ENCODE results near the gene CXCL5. TPM values are rescaled to one million over a fixed set of nuclear protein-coding genes. Genes with fewer than 3 reads are reported as not detected.
"Not testable (repeated sequence)": the region's sequence is repeated elsewhere in the genome, so short reads cannot be mapped to it uniquely, and the experiment has no call there.

The CXCL5 gene
- total and polyA plus RNA-seq, 2 of the 4 experiments (the other 2 are of a cell fraction), result 0.14 TPM; not detected in 1

DNA sequence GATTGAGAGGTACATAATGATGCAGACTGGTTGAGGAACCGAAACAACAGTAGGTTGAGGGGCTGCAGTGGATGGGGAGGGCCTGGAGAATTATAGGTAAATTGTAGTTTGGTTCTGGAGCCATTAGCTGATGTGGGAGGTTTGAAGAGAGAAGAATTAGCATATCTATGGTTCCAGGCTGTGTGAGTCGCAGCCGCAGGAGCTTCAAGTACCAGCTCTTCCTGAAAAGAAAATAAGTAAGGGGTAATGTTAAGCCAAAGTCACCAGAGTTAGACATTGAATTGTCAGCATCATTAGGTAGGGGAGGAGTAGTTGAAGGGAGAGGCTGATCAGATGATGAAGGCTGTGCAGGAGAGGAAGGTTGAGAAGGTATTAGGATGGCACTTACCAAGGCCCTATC, 46.1 kb downstream of the CXCL5 start:
- no TSS peak for BruUV-seq (replicated peaks)
- Histone ChIP-seq H3K9ac (ENCODE audit: low read depth, low read length) (no peak overlapping the region), H2BK20ac (ENCODE audit: low read depth, low read length) (no peak overlapping the region), H3K9me1 (ENCODE audit: insufficient read depth, low read length) (no peaks in the 10 kb centered on the region), H3K79me1 (ENCODE audit: low read depth in 1 of 2, low read length in 2 of 2) (no peaks in the 10 kb centered on the region), H3K23ac (ENCODE audit: low read depth, low read length) (no peak overlapping the region), H2AK5ac (ENCODE audit: low read depth, low read length) (no peak overlapping the region), H3K14ac (replicated peaks; ENCODE audit: low read depth, low read length) (no peak overlapping the region), H2BK15ac (ENCODE audit: low read depth, low read length) (no peak overlapping the region), H2BK5ac (ENCODE audit: low read depth, low read length, poor library complexity, severe bottlenecking) (no peak overlapping the region), H3K4me3 (ENCODE audit: insufficient read depth, low read depth, low read length) (no peak overlapping the region), H4K8ac (ENCODE audit: low read depth in 2 of 2, low read length in 2 of 2) (no peak overlapping the region), H4K20me1 (ENCODE audit: insufficient read depth, low read length) (no peaks in the 10 kb centered on the region), H2AFZ (replicated peaks; ENCODE audit: low read length, poor library complexity) (no peak overlapping the region), H3K4me1 (ENCODE audit: control insufficient read depth, insufficient read depth, low read length) (no peaks in the 10 kb centered on the region), H3K9me3 (ENCODE audit: control insufficient read depth, insufficient read depth, low read length) (no peaks in the 10 kb centered on the region), H3K18ac (ENCODE audit: low read depth, low read length) (no peak overlapping the region), H2AK9ac (replicated peaks; ENCODE audit: low read depth, low read length, poor library complexity) (no peak overlapping the region), H2BK120ac (ENCODE audit: low read depth, low read length) (no peak overlapping the region), H4K91ac (ENCODE audit: insufficient read depth, low read depth, low read length) (no peak overlapping the region), H3K27ac (ENCODE audit: insufficient read depth, low read length) (no peak overlapping the region), H3K4ac (ENCODE audit: low read depth, low read length) (no peak overlapping the region), H4K5ac (ENCODE audit: low read depth, low read length) (no peak overlapping the region), H3K36me3 (ENCODE audit: control insufficient read depth, insufficient read depth, low read length) (no peaks in the 10 kb centered on the region), H3K56ac (ENCODE audit: extremely low read depth, insufficient read depth, low read length) (no peak overlapping the region), H3K27me3 (ENCODE audit: control insufficient read depth, insufficient read depth, low read length) (peaks cover 9% of the 10 kb centered on the region; the same call in 1 of the 2 replicates), H3K4me2 (ENCODE audit: low read depth, low read length) (no peak overlapping the region)
- CTCF ChIA-PET, result no interaction called here
- POLR2A ChIA-PET (ENCODE audit: unreplicated experiment), result no interaction called here
- no peak for DNase-seq
- dilution Hi-C loops (cut with HindIII; ENCODE audit: low sequenced_read_pairs, unreplicated experiment) (no loop called here), in situ Hi-C loops (cut with MboI; ENCODE audit: low sequenced_read_pairs) (no loop called here), intact Hi-C loops (cut with micrococcal nuclease) (no loop called here)
- ATAC-seq (ENCODE audit: low read depth), result no peak
- WGBS, 2 experiments (ENCODE audit: extremely low coverage in 2 of 2, insufficient read length in 1 of 2), result 42% methylated on average over 1 of the region's 3 CpGs; no CpG with 5 or more reads in 1 of the 2 experiments
- TF ChIP-seq BHLHE40 (IDR thresholded peaks at IDR 0.05; ENCODE audit: low read depth, low read length), result no peak
- TF ChIP-seq, protein P1, sequence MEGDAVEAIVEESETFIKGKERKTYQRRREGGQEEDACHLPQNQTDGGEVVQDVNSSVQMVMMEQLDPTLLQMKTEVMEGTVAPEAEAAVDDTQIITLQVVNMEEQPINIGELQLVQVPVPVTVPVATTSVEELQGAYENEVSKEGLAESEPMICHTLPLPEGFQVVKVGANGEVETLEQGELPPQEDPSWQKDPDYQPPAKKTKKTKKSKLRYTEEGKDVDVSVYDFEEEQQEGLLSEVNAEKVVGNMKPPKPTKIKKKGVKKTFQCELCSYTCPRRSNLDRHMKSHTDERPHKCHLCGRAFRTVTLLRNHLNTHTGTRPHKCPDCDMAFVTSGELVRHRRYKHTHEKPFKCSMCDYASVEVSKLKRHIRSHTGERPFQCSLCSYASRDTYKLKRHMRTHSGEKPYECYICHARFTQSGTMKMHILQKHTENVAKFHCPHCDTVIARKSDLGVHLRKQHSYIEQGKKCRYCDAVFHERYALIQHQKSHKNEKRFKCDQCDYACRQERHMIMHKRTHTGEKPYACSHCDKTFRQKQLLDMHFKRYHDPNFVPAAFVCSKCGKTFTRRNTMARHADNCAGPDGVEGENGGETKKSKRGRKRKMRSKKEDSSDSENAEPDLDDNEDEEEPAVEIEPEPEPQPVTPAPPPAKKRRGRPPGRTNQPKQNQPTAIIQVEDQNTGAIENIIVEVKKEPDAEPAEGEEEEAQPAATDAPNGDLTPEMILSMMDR (conservative IDR thresholded peaks at IDR 0.05; ENCODE audit: low read depth, low read length), result no peak
- TF ChIP-seq RCOR1 (IDR thresholded peaks at IDR 0.05; ENCODE audit: insufficient replicate concordance, low read length), result no peak

DNA sequence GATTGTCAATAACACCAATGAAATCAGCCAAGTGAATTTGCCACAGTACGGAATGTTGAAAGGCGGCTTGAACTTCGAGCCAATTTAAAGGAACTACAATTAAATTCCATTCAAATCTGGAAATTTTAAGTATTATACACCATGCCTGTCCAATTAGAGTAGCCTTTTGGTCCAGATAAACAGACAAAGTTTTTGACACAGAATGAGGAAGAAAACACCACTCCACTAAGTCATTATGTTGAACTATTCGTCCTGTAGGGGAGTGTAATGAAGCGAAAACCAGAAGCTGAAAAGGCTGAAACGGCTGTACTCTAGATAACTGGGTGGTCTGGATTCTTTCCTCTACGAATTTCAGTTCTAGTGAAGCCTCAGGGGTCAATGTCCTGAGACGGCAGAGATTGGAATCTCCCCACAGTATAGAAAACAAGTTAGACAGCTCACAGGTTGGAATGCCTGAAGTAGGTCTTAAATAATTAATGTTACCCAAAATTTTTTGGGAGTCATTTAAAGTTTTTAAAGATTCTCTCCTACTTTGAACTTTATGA, 48.0 kb downstream of the CXCL5 start:
- H2AK9ac ChIP-seq (replicated peaks; ENCODE audit: low read depth, low read length, poor library complexity); H3K14ac ChIP-seq (replicated peaks; ENCODE audit: low read depth, low read length); intact Hi-C loops (cut with micrococcal nuclease); H2BK120ac ChIP-seq (ENCODE audit: low read depth, low read length); H2BK15ac ChIP-seq (ENCODE audit: low read depth, low read length); POLR2A ChIA-PET (ENCODE audit: unreplicated experiment); H4K91ac ChIP-seq (ENCODE audit: insufficient read depth, low read depth, low read length); in situ Hi-C loops (cut with MboI; ENCODE audit: low sequenced_read_pairs); H3K36me3 ChIP-seq (ENCODE audit: control insufficient read depth, insufficient read depth, low read length); H4K8ac ChIP-seq (ENCODE audit: low read depth in 2 of 2, low read length in 2 of 2); H3K9me3 ChIP-seq (ENCODE audit: control insufficient read depth, insufficient read depth, low read length); H2AK5ac ChIP-seq (ENCODE audit: low read depth, low read length); ATAC-seq (ENCODE audit: low read depth); H3K9me1 ChIP-seq (ENCODE audit: insufficient read depth, low read length); CTCF ChIA-PET; H3K9ac ChIP-seq (ENCODE audit: low read depth, low read length); H3K4ac ChIP-seq (ENCODE audit: low read depth, low read length); H3K4me1 ChIP-seq (ENCODE audit: control insufficient read depth, insufficient read depth, low read length); H3K56ac ChIP-seq (ENCODE audit: extremely low read depth, insufficient read depth, low read length); H4K20me1 ChIP-seq (ENCODE audit: insufficient read depth, low read length); H4K5ac ChIP-seq (ENCODE audit: low read depth, low read length); H2AFZ ChIP-seq (replicated peaks; ENCODE audit: low read length, poor library complexity); H3K4me2 ChIP-seq (ENCODE audit: low read depth, low read length); H3K23ac ChIP-seq (ENCODE audit: low read depth, low read length); DNase-seq; H3K4me3 ChIP-seq (ENCODE audit: insufficient read depth, low read depth, low read length); H2BK20ac ChIP-seq (ENCODE audit: low read depth, low read length); BruUV-seq (replicated peaks); H2BK5ac ChIP-seq (ENCODE audit: low read depth, low read length, poor library complexity, severe bottlenecking); H3K18ac ChIP-seq (ENCODE audit: low read depth, low read length); H3K79me1 ChIP-seq (ENCODE audit: low read depth in 1 of 2, low read length in 2 of 2); H3K27ac ChIP-seq (ENCODE audit: insufficient read depth, low read length); dilution Hi-C loops (cut with HindIII; ENCODE audit: low sequenced_read_pairs, unreplicated experiment): not testable (repeated sequence)
- no CpG with 5 or more reads among the region's 8 CpGs for WGBS, 2 experiments (ENCODE audit: extremely low coverage in 2 of 2, insufficient read length in 1 of 2)
- H3K27me3 ChIP-seq (ENCODE audit: control insufficient read depth, insufficient read depth, low read length), result peaks cover 15% of the 10 kb centered on the region
